K562 (cell line): Measurements from ENCODE around the gene CHAF1A. TPM values are rescaled to one million over a fixed set of nuclear protein-coding genes. Genes with fewer than 3 reads are reported as not detected.

Source experiments
- ATAC-seq: fragments of 200-7000 bp; cut with Tn5 transposase; 3 replicates; pipeline ENCODE4 v1.9.1; 2020; ENCODE audit warnings: moderate library complexity
- BruUV-seq: library from RNA; stranded (reverse); fragments of 400-500 nt; replicated peaks from 2 replicates; lab custom pipeline; 2021; lab: Mats Ljungman, UMichigan
- CTCF ChIA-PET: fragments of 300-600 bp; formaldehyde crosslinking; extraction: SDS; loops from one replicate; lab custom pipeline; 2021; ENCODE audit warnings: low intra/inter-chr PET ratio; lab: Yijun Ruan, JAX
- POLR2A ChIA-PET: fragments of 300-600, 350-650 bp; sonication (Branson Sonifier 250); formaldehyde crosslinking; extraction: SDS; loops from one replicate; lab custom pipeline; 2021; ENCODE audit warnings: antibody characterized with exemption, inconsistent platforms; lab: Yijun Ruan, JAX
- DNase-seq, 4 experiments: peaks; one replicate each; pipeline versions ENCODE4 v3.0.0 to v3.0.0-alpha.2; 2011 to 2018; ENCODE audit warnings: low spot score in 3 of 4, mixed read lengths in 3 of 4; ENCODE audit errors: extremely low read depth in 1 of 4
- FAIRE-seq: peaks from 2 replicates; lab custom pipeline; 2011; peaks lifted over from hg19 to GRCh38; lab: Jason Lieb, UNC
- H2AFZ ChIP-seq: 2 replicates; pipeline ENCODE4 v1.6.0; 2011; ENCODE audit warnings: low read depth, low read length, control low read depth, inconsistent platforms
- H3K27ac ChIP-seq: fragments of 200-600 bp; 3 replicates; pipeline ENCODE4 v1.8.0; 2011; ENCODE audit warnings: low read depth, mild to moderate bottlenecking, control low read depth, inconsistent platforms, low read length, moderate library complexity, mixed read lengths; ENCODE audit errors: extremely low read depth
- H3K27me3 ChIP-seq, 2 experiments: fragments of 300-600 bp in 1 of 2; 2 replicates in 1 of 2; 3 replicates in 1 of 2; pipeline versions ENCODE4 v1.6.0 to v1.8.0; 2011; ENCODE audit warnings: inconsistent platforms in 2 of 2, low read length in 2 of 2, mild to moderate bottlenecking in 1 of 2, mixed read lengths in 1 of 2, moderate library complexity in 1 of 2; ENCODE audit not compliant: control insufficient read depth in 2 of 2, insufficient read depth in 2 of 2
- H3K36me3 ChIP-seq: fragments of 300-600 bp; 3 replicates; pipeline ENCODE4 v1.8.0; 2011; ENCODE audit warnings: mild to moderate bottlenecking, low read length, inconsistent platforms; ENCODE audit not compliant: control insufficient read depth, insufficient read depth
- H3K4me1 ChIP-seq, 2 experiments: fragments of 200-600 bp in 1 of 2; replicated peaks in 1 of 2; 2 replicates in 1 of 2; 3 replicates in 1 of 2; pipeline versions ENCODE4 v1.5.1 to v1.8.0; 2011; ENCODE audit warnings: inconsistent platforms in 2 of 2, low read length in 2 of 2, mild to moderate bottlenecking in 1 of 2, mixed read lengths in 1 of 2, moderate library complexity in 1 of 2; ENCODE audit not compliant: control insufficient read depth in 2 of 2, insufficient read depth in 2 of 2
- H3K4me2 ChIP-seq: 2 replicates; pipeline ENCODE4 v1.6.1; 2011; ENCODE audit warnings: low read length, control low read depth, inconsistent platforms, mixed read lengths; ENCODE audit not compliant: insufficient read depth
- H3K4me3 ChIP-seq: fragments of 200-600 bp; sonication (generic), shearing (Covaris generic); 2 replicates; pipeline ENCODE4 v1.5.1; 2016; ENCODE audit warnings: control low read depth, inconsistent platforms
- H3K79me2 ChIP-seq: fragments of 200-600 bp; 3 replicates; pipeline ENCODE4 v1.8.0; 2011; ENCODE audit warnings: low read length, inconsistent platforms; ENCODE audit not compliant: control insufficient read depth, insufficient read depth
- H3K9ac ChIP-seq, 2 experiments: 2 replicates each; pipeline versions ENCODE4 v1.6.0 to v1.6.1; 2011; ENCODE audit warnings: low read depth in 2 of 2, low read length in 2 of 2, control low read depth in 1 of 2, inconsistent platforms in 1 of 2, mild to moderate bottlenecking in 1 of 2, mixed read lengths in 1 of 2; ENCODE audit not compliant: insufficient read depth in 1 of 2
- H3K9me1 ChIP-seq: one replicate; pipeline ENCODE4 v1.6.0; 2011; ENCODE audit warnings: inconsistent platforms, mild to moderate bottlenecking, low read length, moderate library complexity; ENCODE audit not compliant: control insufficient read depth, insufficient read depth
- H3K9me3 ChIP-seq: replicated peaks from 2 replicates; pipeline ENCODE4 v1.5.1; 2011; ENCODE audit warnings: low read depth, low read length, inconsistent platforms; ENCODE audit not compliant: control insufficient read depth, insufficient read depth
- H4K20me1 ChIP-seq: replicated peaks from 2 replicates; pipeline ENCODE4 v1.6.1; 2011; ENCODE audit warnings: low read length, inconsistent platforms, mixed read lengths; ENCODE audit not compliant: control insufficient read depth, insufficient read depth
- CBFB ChIP-seq: sonication (generic); formaldehyde crosslinking; IDR thresholded peaks from 2 replicates; pipeline ENCODE4 v1.4.0; 2020; ENCODE audit warnings: mild to moderate bottlenecking, missing genetic modification reagents
- FOXP1 ChIP-seq: sonication (generic); formaldehyde crosslinking; IDR thresholded peaks from 2 replicates; pipeline ENCODE4 v1.8.0; 2022; ENCODE audit warnings: mild to moderate bottlenecking, missing genetic modification reagents
- ZEB2 ChIP-seq: fragments of 450-650 bp; IDR thresholded peaks from 2 replicates; pipeline ENCODE4 v1.6.1; 2016
- ZNF24 ChIP-seq: fragments of 450-650 bp; IDR thresholded peaks from 2 replicates; pipeline ENCODE4 v1.6.1; 2016
- whole genome bisulfite sequencing: fragments of 100-300 bp; shearing (Covaris generic); methylation state at CpG from one replicate; pipeline ENCODE4 v1.1.6; 2016; ENCODE audit warnings: low coverage, mixed read lengths; ENCODE audit not compliant: insufficient coverage; ENCODE audit errors: missing lambda C conversion rate; 5-methylcytosine and 5-hydroxymethylcytosine counted together
- in situ Hi-C: fragments of 300-500 bp; cut with MboI; formaldehyde crosslinking; loops from 4 replicates; pipeline ENCODE4 v1.15.0; 2018; ENCODE audit warnings: inconsistent platforms, mixed read lengths
- intact Hi-C: fragments of 100-400 bp; cut with micrococcal nuclease; formaldehyde crosslinking; loops from 2 replicates; pipeline ENCODE4 v1.14.2; 2022
- polyA plus RNA-seq, 8 experiments: library from polyadenylated mRNA; depleted of rRNA in 4 of 8; stranded (reverse) in 5 of 8; unstranded in 3 of 8; fragments of >200 nt; fragmentation: Nextera tagmentation in 2 of 8; fragmentation: Illumina TruSeq in 1 of 8; extraction: Ambion mirVana in 2 of 8; extraction: Trizol in 1 of 8; gene quantifications; 2 replicates each; pipeline versions ENCODE4 v1.2.1 to v1.2.3, GENCODE V29; 2011 to 2014; ENCODE audit warnings: inconsistent platforms in 1 of 8, missing spikeins in 1 of 8
- total RNA-seq, 7 experiments: library from RNA; depleted of rRNA in 6 of 7; stranded (reverse); fragments of >200 nt in 6 of 7; fragmentation: Illumina TruSeq in 2 of 7; extraction: Trizol in 2 of 7; gene quantifications; 2 replicates each; pipeline versions ENCODE4 v1.2.1 to v1.2.3, GENCODE V29; 2011 to 2021; ENCODE audit warnings: low replicate concordance in 1 of 7
- TF ChIP-seq, protein P1 (sequence below): fragments of 450-650 bp; IDR thresholded peaks from 2 replicates; pipeline ENCODE4 v1.6.1; 2018; ENCODE audit warnings: mild to moderate bottlenecking, low read depth; ENCODE audit not compliant: partially characterized antibody
- TF ChIP-seq, protein P2 (sequence below): sonication (generic); formaldehyde crosslinking; IDR thresholded peaks from 2 replicates; pipeline ENCODE4 v1.8.1; 2023; ENCODE audit warnings: mild to moderate bottlenecking, missing genetic modification reagents

Gene CHAF1A
- total and polyA plus RNA-seq, 9 of the 15 experiments (the other 6 are each of a cell fraction or from before 2014, with no cell fraction given) = 1.6 to 86.9 (median 45.2) TPM

DNA sequence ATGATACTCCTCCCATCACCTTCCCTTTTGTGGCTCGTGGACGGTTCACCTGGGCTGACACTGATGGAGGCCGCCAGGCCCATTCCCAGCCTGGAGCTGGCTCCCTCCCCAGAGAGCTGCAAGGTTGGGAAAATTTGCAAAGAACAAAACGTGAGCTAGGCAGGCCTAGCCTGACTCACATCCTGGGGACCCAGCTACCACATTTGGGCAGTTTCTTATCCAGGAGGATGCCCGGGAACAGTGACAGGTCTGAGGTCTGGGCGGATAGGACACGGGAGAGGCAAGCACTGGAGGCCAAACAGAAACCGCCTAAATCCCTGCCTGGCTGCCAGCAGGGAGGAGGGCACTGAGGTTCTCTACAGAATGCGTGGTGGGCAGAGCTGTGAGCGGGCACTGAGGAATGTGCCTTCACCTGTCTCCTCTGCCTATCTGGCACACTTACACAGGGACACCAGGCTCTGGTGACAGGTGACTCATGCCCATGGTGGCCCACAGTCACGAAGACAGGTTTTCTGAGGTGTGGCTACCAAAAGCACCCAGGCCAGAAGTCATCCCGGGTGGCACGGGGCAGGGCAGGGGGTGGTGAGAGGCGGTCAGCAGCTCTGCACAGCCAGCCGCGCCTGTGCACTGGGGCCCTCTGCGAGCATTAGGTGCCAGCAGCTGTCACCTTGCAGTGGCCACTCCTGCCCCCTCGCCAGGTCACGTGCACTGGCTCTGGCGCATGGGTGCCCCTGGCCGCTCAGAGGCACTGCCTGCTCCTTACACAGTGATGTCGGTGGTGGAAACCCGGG, 25.3 kb upstream of the CHAF1A start (continued):
- TF ChIP-seq CBFB (CRISPR knock-in tag) (0 out of 2 replicates have a peak, but pooled peaks have one; percentile 24), ZEB2 (no peak), FOXP1 (no peak)
- TF ChIP-seq, protein P1, sequence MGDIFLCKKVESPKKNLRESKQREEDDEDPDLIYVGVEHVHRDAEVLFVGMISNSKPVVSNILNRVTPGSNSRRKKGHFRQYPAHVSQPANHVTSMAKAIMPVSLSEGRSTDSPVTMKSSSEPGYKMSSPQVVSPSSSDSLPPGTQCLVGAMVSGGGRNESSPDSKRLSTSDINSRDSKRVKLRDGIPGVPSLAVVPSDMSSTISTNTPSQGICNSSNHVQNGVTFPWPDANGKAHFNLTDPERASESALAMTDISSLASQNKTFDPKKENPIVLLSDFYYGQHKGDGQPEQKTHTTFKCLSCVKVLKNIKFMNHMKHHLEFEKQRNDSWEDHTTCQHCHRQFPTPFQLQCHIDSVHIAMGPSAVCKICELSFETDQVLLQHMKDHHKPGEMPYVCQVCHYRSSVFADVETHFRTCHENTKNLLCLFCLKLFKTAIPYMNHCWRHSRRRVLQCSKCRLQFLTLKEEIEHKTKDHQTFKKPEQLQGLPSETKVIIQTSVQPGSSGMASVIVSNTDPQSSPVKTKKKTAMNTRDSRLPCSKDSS = no peak

DNA sequence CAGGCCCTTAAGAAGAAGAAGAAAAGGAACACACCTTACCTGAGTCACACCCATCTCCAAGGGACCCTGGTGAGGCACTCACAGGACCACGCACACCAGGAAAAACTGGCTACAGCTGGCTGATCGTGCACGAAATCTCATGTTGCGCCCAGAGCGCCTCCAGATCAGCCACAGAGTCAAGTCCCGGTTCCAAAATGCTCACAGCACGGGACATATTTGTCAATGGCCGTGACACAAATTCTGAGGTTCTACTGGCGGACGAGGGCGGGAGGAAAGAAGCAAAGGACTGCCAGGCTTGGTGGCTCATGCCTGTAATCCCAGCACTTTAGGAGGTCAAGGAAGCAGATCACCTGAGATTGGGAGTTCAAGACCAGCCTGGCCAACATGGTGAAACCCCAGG, 23.6 kb upstream of the CHAF1A start:
- Histone ChIP-seq H3K9ac (no peak overlapping the region; a peak in 1 of 4 replicates), H3K27ac (no peak overlapping the region), H3K36me3 (peaks cover 44% of the 10 kb centered on the region; the same call in 2 of the 3 replicates), H3K79me2 (peaks cover 88% of the 10 kb centered on the region), H3K9me1 (no peaks in the 10 kb centered on the region), H3K4me2 (no peak overlapping the region), H2AFZ (no peak overlapping the region), H4K20me1 (peaks cover 21% of the 10 kb centered on the region), H3K9me3 (no peaks in the 10 kb centered on the region), H3K4me1 (peaks cover 65 to 84% of the 10 kb centered on the region in 2 experiments), H3K27me3 (no peaks in the 10 kb centered on the region), H3K4me3 (no peak overlapping the region)
- CTCF ChIA-PET = no interaction called here
- no peak for DNase-seq
- intact Hi-C loops (no loop called here), in situ Hi-C loops (no loop called here)
- BruUV-seq = no TSS peak
- ATAC-seq = no peak
- 89% methylated on average over 11 of the region's 11 CpGs for WGBS
- TF ChIP-seq, protein P2, sequence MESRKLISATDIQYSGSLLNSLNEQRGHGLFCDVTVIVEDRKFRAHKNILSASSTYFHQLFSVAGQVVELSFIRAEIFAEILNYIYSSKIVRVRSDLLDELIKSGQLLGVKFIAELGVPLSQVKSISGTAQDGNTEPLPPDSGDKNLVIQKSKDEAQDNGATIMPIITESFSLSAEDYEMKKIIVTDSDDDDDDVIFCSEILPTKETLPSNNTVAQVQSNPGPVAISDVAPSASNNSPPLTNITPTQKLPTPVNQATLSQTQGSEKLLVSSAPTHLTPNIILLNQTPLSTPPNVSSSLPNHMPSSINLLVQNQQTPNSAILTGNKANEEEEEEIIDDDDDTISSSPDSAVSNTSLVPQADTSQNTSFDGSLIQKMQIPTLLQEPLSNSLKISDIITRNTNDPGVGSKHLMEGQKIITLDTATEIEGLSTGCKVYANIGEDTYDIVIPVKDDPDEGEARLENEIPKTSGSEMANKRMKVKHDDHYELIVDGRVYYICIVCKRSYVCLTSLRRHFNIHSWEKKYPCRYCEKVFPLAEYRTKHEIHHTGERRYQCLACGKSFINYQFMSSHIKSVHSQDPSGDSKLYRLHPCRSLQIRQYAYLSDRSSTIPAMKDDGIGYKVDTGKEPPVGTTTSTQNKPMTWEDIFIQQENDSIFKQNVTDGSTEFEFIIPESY = peak; percentile 15; the same call in 1 of the 2 replicates
- no peak for TF ChIP-seq ZNF24
- POLR2A ChIA-PET = interaction anchor here (1.0 to 4.1 kb wide), 3 partner anchors 9 to 16 kb away, joined by 3 to 16 read pairs (median 6); no protein-coding TSS in a partner anchor
- FAIRE-seq = no peak
